Measurements from ENCODE around the gene PAQR4. TPM values are rescaled to one million over a fixed set of nuclear protein-coding genes. Genes with fewer than 3 reads are reported as not detected.
"Not testable (repeated sequence)": the region's sequence is repeated elsewhere in the genome, so short reads cannot be mapped to it uniquely, and the experiment has no call there.

PAQR4 gene
- polyA plus RNA-seq, 4 donors: 7.0 to 10.8 (median 9.8) TPM

- DNase-seq (ENCODE audit: low read depth in 4 of 4, low spot score in 3 of 4): no peak
Observed at GRCh38 chr16:2942045-2942444, 27.1 kb upstream of the PAQR4 start.

DNA sequence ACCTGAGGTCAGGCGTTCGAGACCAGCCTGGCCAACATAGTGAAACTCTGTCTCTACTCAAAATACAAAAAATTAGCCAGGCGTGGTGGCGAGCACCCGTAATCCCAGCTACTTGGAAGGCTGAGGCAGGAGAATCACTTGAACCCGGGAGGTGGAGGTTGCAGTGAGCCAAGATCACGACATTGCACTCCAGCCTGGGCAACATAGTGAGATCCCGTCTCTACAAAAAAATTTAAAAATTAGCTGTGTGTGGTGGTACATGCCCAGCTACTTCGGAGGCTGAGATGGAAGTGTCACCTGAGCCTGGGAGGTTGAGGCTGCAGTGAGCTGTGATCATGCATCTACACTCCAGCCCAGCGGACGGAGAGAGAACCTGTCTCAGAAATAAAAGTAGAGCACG is 25.4 kb upstream of the PAQR4 start:
- DNase-seq (ENCODE audit: low read depth in 4 of 4, low spot score in 3 of 4): not testable (repeated sequence)

GRCh38 chr16:2946649-2947048 is 22.5 kb upstream of the PAQR4 start:
- DNase-seq (ENCODE audit: low read depth in 4 of 4, low spot score in 3 of 4): no peak

GRCh38 chr16:2948807-2949704 is 20.1 kb upstream of the PAQR4 start:
- no peak for DNase-seq (ENCODE audit: low read depth in 4 of 4, low spot score in 3 of 4)

- no peak for DNase-seq (ENCODE audit: low read depth in 4 of 4, low spot score in 3 of 4)
Observed at GRCh38 chr16:2949705-2950352, 19.3 kb upstream of the PAQR4 start.

- DNase-seq (ENCODE audit: low read depth in 4 of 4, low spot score in 3 of 4): no peak
Observed at GRCh38 chr16:2950353-2950724, 18.8 kb upstream of the PAQR4 start.

- no peak for DNase-seq (ENCODE audit: low read depth in 4 of 4, low spot score in 3 of 4)
Observed at GRCh38 chr16:2950773-2951172, 18.4 kb upstream of the PAQR4 start.

DNA sequence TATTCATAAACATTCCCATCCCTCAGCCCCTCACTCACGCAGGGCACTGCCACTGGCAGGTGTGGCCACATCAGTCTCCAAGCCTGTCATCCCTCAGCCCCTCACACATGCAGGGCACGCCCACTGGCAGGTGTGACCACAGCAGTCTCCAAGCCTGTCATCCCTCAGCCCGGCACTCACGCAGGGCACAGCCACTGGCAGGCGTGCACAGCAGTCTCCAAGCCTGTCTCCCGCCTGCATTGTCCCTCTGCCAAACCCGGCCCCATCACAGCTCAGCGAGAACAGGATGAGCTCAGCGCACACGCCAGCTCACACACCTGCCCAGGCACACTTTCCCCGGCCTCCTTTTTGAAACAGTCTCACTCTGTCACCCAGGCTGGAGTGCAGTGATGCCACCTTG is 16.5 kb upstream of the PAQR4 start:
- no peak for DNase-seq (ENCODE audit: low read depth in 4 of 4, low spot score in 3 of 4)

DNA sequence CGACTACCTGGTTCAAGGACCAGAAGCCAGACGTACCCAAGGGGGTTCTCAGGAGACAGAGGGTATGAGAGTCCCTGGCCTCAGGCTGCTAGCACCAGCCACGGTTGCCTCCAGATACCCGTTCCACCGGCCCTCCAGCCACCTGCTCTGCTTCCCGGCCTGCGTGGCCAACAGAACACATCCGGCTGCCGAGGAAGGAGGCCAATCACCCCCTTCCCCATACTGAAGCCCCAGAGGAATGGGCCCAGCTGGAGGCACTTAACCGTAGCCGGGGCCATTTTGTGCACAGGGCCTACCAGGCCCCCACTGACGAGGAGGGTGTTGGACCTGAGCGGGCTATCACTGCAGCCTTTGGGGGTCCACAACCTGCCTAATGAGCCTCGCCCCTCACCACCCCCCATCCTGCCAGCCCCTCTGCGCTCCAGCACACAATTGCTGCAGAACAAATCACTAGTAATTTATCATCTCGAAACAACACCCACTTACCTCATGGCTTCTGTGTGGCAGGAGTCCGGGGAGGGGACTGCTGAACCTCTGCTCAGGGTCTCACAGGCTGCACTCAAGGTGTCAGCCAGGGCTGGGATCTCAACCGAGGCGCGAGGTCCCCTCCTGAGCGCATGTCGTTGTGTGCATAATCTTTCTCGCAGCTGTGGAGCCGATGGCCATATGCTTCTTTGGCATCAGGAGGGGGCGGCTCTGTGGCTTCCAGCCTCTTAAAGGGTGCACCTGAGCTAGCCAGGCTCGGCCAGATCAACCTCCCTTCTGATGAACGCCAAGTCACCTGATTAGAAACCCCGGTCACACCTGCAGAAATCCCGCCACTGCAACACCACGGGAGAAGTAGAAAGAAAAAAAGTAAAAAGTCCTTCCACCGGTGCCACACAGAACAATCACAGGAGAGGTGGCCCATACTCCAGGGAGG is 15.2 kb upstream of the PAQR4 start:
- no peak for DNase-seq (ENCODE audit: low read depth in 4 of 4, low spot score in 3 of 4)

- DNase-seq (ENCODE audit: low read depth in 4 of 4, low spot score in 3 of 4): no peak
Observed at GRCh38 chr16:2954656-2955381, 14.3 kb upstream of the PAQR4 start.

GRCh38 chr16:2955438-2955778 is 13.7 kb upstream of the PAQR4 start:
- no peak for DNase-seq (ENCODE audit: low read depth in 4 of 4, low spot score in 3 of 4)

GRCh38 chr16:2955779-2956578 is 13.2 kb upstream of the PAQR4 start:
- DNase-seq (ENCODE audit: low read depth in 4 of 4, low spot score in 3 of 4): no peak

GRCh38 chr16:2956579-2956956 is 12.6 kb upstream of the PAQR4 start:
- no peak for DNase-seq (ENCODE audit: low read depth in 4 of 4, low spot score in 3 of 4)

- no peak for DNase-seq (ENCODE audit: low read depth in 4 of 4, low spot score in 3 of 4)
Observed at GRCh38 chr16:2959206-2959605, 9.9 kb upstream of the PAQR4 start.

DNA sequence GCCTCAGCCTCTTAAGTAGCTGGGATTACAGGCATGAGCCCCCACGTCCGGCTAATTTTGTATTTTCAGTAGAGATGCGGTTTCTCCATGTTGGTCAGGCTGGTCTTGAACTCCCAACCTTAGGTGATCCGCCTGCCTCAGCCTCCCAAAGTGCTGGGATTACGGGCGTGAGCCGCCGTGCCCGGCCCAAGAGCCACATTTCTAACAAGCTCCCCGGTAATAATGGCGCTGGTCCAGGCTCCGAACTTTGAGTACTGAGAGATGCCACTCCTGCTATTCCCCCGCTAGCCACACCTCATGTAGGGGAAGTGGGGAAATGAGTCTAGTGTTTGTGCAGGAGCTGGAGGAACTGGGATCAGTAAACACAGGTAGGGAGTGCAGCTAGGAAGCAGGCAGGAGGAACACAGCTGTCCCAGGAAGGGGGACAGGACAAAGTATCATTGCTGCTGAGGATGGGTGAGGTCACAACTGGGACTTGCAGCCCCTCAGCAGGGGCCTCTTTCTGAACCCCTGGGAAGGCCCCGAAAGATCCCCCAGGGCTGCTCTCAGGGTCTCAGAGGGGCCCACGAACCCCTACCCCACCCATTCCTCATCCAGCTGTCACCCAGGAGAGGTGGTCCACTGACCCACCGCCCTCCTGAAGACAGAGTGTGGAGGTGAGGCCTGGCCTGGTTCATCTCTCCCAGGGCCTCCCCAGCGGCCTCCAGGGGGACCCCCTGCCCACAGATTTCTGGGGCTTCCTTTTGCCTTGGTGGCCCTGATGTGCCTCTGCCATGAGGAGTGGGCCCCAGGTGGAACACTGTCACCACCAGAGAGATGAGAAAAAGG is 8.8 kb upstream of the PAQR4 start:
- no peak for DNase-seq (ENCODE audit: low read depth in 4 of 4, low spot score in 3 of 4)

GRCh38 chr16:2962334-2963073 is 6.6 kb upstream of the PAQR4 start:
- no peak for DNase-seq (ENCODE audit: low read depth in 4 of 4, low spot score in 3 of 4)

DNA sequence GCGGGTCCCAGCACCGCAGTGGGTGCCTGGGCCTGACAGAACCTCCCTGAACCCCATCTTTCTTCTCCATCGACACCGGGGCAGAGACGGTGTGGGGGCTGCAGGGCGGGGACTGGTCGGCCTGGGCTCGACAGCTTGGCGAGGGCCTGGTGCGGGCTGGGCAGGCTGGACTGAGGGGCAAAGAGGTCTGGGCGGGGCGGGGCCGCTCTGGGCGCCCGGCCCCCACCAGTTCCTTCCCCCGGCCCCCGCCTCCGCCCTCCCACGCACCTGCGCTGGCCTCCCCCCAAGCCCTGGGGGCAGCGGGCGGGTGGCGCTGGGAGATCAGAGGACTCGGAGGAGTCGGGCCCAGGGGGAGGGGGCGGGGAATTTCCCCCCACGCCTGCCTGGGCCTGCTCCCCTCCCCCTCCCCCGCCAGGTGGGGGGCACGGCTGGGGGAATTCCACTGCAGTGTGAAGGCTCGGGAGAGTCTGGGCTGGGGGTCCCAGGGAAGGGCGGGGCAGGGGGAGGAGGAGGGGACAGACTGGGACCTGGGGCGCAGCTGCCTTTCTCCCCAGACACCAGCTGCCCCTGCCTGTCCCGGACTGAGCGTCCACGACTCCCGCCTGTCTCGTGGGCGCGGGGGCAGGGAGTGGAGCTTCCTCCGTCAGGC is 6.0 kb upstream of the PAQR4 start:
- DNase-seq (ENCODE audit: low read depth in 4 of 4, low spot score in 3 of 4): no peak

All from left renal pelvis (tissue), 4 donors.